GM12878 (cell line): ENCODE results near the gene SHLD1. TPM values are rescaled to one million over a fixed set of nuclear protein-coding genes. Genes with fewer than 3 reads are reported as not detected.

Experiments used
- ATAC-seq: fragments of 200-7000 bp; cut with Tn5 transposase; 3 replicates; pipeline ENCODE4 v1.9.1; 2020; ENCODE audit warnings: mild to moderate bottlenecking, moderate library complexity
- BruUV-seq: library from RNA; stranded (reverse); fragments of 400-500 nt; replicated peaks from 2 replicates; lab custom pipeline; 2021; lab: Mats Ljungman, UMichigan
- CTCF ChIA-PET: fragments of 300-600 bp; sonication (Branson Sonifier 250); formaldehyde crosslinking; extraction: SDS; loops from one replicate; lab custom pipeline; 2021; ENCODE audit warnings: inconsistent platforms; lab: Yijun Ruan, JAX
- POLR2A ChIA-PET: fragments of 350-600 bp; formaldehyde crosslinking; extraction: SDS; loops from one replicate; lab custom pipeline; 2021; ENCODE audit warnings: inconsistent platforms; lab: Charles Lee
- RAD21 ChIA-PET: fragments of 300-600 bp; sonication (Branson Sonifier 250); formaldehyde crosslinking; loops from one replicate; lab custom pipeline; 2023; ENCODE audit warnings: antibody characterized with exemption; ENCODE audit not compliant: unreplicated experiment; lab: Charles Lee
- SMC1A ChIA-PET: fragments of 300-600 bp; sonication (Branson Sonifier 250); formaldehyde crosslinking; loops from one replicate; lab custom pipeline; 2023; ENCODE audit not compliant: unreplicated experiment, uncharacterized antibody; lab: Charles Lee
- DNase-seq: peaks from one replicate; pipeline ENCODE4 v3.0.0-alpha.2; 2011; ENCODE audit warnings: low read depth, low spot score
- FAIRE-seq: peaks from 3 replicates; lab custom pipeline; 2011; peaks lifted over from hg19 to GRCh38; lab: Jason Lieb, UNC
- H2AFZ ChIP-seq: 2 replicates; pipeline ENCODE4 v1.6.0; 2011; ENCODE audit warnings: low read depth, low read length, control low read depth; ENCODE audit not compliant: control insufficient read depth
- H3K27ac ChIP-seq: 2 replicates; pipeline ENCODE4 v1.5.1; 2011; ENCODE audit warnings: control low read depth; ENCODE audit not compliant: control insufficient read depth, insufficient read depth
- H3K27me3 ChIP-seq, 2 experiments: replicated peaks in 1 of 2; 2 replicates each; pipeline versions ENCODE4 v1.6.0 to v1.6.1; 2011; ENCODE audit warnings: low read length in 1 of 2; ENCODE audit not compliant: control insufficient read depth in 2 of 2, insufficient read depth in 2 of 2
- H3K36me3 ChIP-seq, 2 experiments: 2 replicates each; pipeline ENCODE4 v1.5.1; 2011; ENCODE audit warnings: low read length in 1 of 2; ENCODE audit not compliant: control insufficient read depth in 2 of 2, insufficient read depth in 2 of 2
- H3K4me1 ChIP-seq: 2 replicates; pipeline ENCODE4 v1.6.1; 2011; ENCODE audit warnings: mild to moderate bottlenecking, low read length, moderate library complexity, mixed read lengths; ENCODE audit not compliant: control insufficient read depth, insufficient read depth
- H3K4me2 ChIP-seq: 2 replicates; pipeline ENCODE4 v1.6.0; 2011; ENCODE audit warnings: control low read depth; ENCODE audit not compliant: control insufficient read depth, insufficient read depth
- H3K4me3 ChIP-seq: fragments of 200-600 bp; sonication (generic); 2 replicates; pipeline ENCODE4 v1.5.1; 2016
- H3K79me2 ChIP-seq: 2 replicates; pipeline ENCODE4 v1.6.0; 2011; ENCODE audit warnings: low read length; ENCODE audit not compliant: control insufficient read depth, insufficient read depth
- H3K9ac ChIP-seq: 2 replicates; pipeline ENCODE4 v1.8.0; 2011; ENCODE audit warnings: low read length, control low read depth, mixed read lengths; ENCODE audit not compliant: control insufficient read depth, insufficient read depth
- H3K9me3 ChIP-seq: replicated peaks from 3 replicates; pipeline ENCODE4 v1.5.1; 2011; ENCODE audit warnings: mild to moderate bottlenecking, low read length; ENCODE audit not compliant: control insufficient read depth, insufficient read depth
- H4K20me1 ChIP-seq: 2 replicates; pipeline ENCODE4 v1.6.0; 2011; ENCODE audit not compliant: control insufficient read depth, insufficient read depth
- BRCA1 ChIP-seq: IDR thresholded peaks from 2 replicates; pipeline ENCODE4 v1.6.1; 2011; ENCODE audit warnings: low read depth, low read length, improper control_type of control experiment
- CBFB ChIP-seq: IDR thresholded peaks from 2 replicates; pipeline ENCODE4 v1.6.1; 2016; ENCODE audit warnings: antibody characterized with exemption, low read depth
- CBX3 ChIP-seq: fragments of 200-600 bp; sonication (generic); IDR thresholded peaks from 2 replicates; pipeline ENCODE4 v1.6.1; 2016; ENCODE audit warnings: low read depth, borderline replicate concordance
- FOXM1 ChIP-seq: IDR thresholded peaks from 2 replicates; pipeline ENCODE4 v1.6.1; 2012; ENCODE audit warnings: low read depth, mild to moderate bottlenecking, inconsistent platforms, low read length, moderate library complexity
- HCFC1 ChIP-seq: fragments of 150-350 bp; IDR thresholded peaks from 2 replicates; pipeline ENCODE4 v1.6.1; 2014; ENCODE audit warnings: low read length
- LARP7 ChIP-seq: fragments of 450-650 bp; IDR thresholded peaks from 2 replicates; pipeline ENCODE4 v1.6.1; 2017; ENCODE audit warnings: mild to moderate bottlenecking
- MEF2B ChIP-seq: fragments of 450-650 bp; IDR thresholded peaks from 2 replicates; pipeline ENCODE4 v1.6.1; 2018; ENCODE audit warnings: mild to moderate bottlenecking, moderate library complexity; ENCODE audit not compliant: partially characterized antibody, poor library complexity, severe bottlenecking
- MTA2 ChIP-seq: fragments of 450-650 bp; IDR thresholded peaks from 2 replicates; pipeline ENCODE4 v1.6.1; 2016; ENCODE audit warnings: low read depth, mild to moderate bottlenecking, moderate library complexity
- NFXL1 ChIP-seq: fragments of 450-650 bp; IDR thresholded peaks from 2 replicates; pipeline ENCODE4 v1.6.1; 2017; ENCODE audit warnings: antibody characterized with exemption, mild to moderate bottlenecking, borderline replicate concordance
- RAD51 ChIP-seq: fragments of 450-650 bp; IDR thresholded peaks from 2 replicates; pipeline ENCODE4 v1.6.1; 2016; ENCODE audit warnings: moderate library complexity, mild to moderate bottlenecking, inconsistent platforms
- STAT3 ChIP-seq: IDR thresholded peaks from 2 replicates; pipeline ENCODE4 v1.6.1; 2011; ENCODE audit warnings: low read depth, low read length, improper control_type of control experiment
- TARDBP ChIP-seq: IDR thresholded peaks from 2 replicates; pipeline ENCODE4 v1.6.1; 2016; ENCODE audit warnings: borderline replicate concordance
- TBL1XR1 ChIP-seq: IDR thresholded peaks from 2 replicates; pipeline ENCODE4 v1.6.1; 2012; ENCODE audit warnings: low read depth, low read length, improper control_type of control experiment
- ZNF217 ChIP-seq: fragments of 450-650 bp; IDR thresholded peaks from 2 replicates; pipeline ENCODE4 v1.6.1; 2017; ENCODE audit warnings: antibody characterized with exemption, mild to moderate bottlenecking
- ZSCAN29 ChIP-seq: fragments of 450-650 bp; IDR thresholded peaks from 2 replicates; pipeline ENCODE4 v1.6.1; 2017; ENCODE audit warnings: mild to moderate bottlenecking, moderate library complexity
- WGBS: methylation state at CpG from one replicate; pipeline ENCODE4 v1.1.6; 2016; ENCODE audit warnings: low lambda C conversion rate; ENCODE audit not compliant: insufficient replicate concordance, insufficient coverage; ENCODE audit errors: missing lambda C conversion rate; 5-methylcytosine and 5-hydroxymethylcytosine counted together
- in situ Hi-C: fragments of 300-500 bp; cut with MboI; formaldehyde crosslinking; loops from 9 replicates; pipeline ENCODE4 v1.14.3; 2018; ENCODE audit warnings: mixed read lengths
- intact Hi-C: fragments of 100-400 bp; cut with micrococcal nuclease; formaldehyde crosslinking; loops from one replicate; pipeline ENCODE4 v1.14.2; 2022; ENCODE audit not compliant: unreplicated experiment
- polyA plus RNA-seq, 11 experiments: library from polyadenylated mRNA; depleted of rRNA in 4 of 11; unstranded in 6 of 11; stranded (reverse) in 5 of 11; fragments of >200 nt; fragmentation: Nextera tagmentation in 4 of 11; fragmentation: Illumina TruSeq in 1 of 11; extraction: Ambion mirVana in 4 of 11; extraction: Trizol in 1 of 11; gene quantifications; 1 replicate in 1 of 11; 2 replicates in 10 of 11; pipeline versions ENCODE4 v1.2.1 to v1.2.3, GENCODE V29; 2011 to 2016; ENCODE audit warnings: inconsistent platforms in 2 of 11, missing spikeins in 2 of 11, low read depth in 1 of 11
- total RNA-seq, 4 experiments: library from RNA; depleted of rRNA in 3 of 4; stranded (reverse); fragments of >200 nt in 3 of 4; fragmentation: Illumina TruSeq in 1 of 4; extraction: Trizol in 1 of 4; gene quantifications; 2 replicates each; pipeline versions ENCODE4 v1.2.1 to v1.2.3, GENCODE V29; 2013 to 2021
- TF ChIP-seq, protein P1 (sequence below): IDR thresholded peaks from 2 replicates; pipeline ENCODE4 v1.6.1; 2012; ENCODE audit warnings: mild to moderate bottlenecking, low read depth, low read length
- TF ChIP-seq, protein P2 (sequence below): IDR thresholded peaks from 2 replicates; pipeline ENCODE4 v1.6.1; 2012; ENCODE audit warnings: low read depth, low read length, improper control_type of control experiment
- TF ChIP-seq, protein P3 (sequence below): fragments of 450-650 bp; IDR thresholded peaks from 2 replicates; pipeline ENCODE4 v1.6.1; 2018; ENCODE audit warnings: borderline replicate concordance, mild to moderate bottlenecking; ENCODE audit not compliant: partially characterized antibody

Gene SHLD1
- total and polyA plus RNA-seq, 10 of the 15 experiments (the other 5 are each of a cell fraction or from before 2014, with no cell fraction given): 10.8 to 70.9 (median 25.4) TPM

DNA sequence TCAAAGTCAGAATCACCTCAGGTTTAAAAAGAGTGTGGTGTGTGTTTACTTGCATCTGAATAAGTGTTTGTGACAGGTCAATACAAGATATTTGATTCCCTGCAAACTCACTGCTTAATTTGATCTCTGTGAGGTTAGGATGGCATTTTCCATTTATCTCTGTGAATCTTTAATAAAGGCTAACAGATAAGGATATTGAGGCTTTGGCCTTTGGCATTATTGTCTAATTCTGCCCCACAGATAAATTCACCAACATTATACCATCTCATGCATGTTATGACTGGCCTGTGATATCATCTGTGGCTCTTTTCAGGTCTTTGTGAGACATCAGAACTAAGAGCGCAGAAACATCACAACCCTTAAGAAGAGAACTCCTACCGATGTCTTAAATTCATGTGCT, 115.4 kb downstream of the SHLD1 start (continued):
- TF ChIP-seq, protein P1, sequence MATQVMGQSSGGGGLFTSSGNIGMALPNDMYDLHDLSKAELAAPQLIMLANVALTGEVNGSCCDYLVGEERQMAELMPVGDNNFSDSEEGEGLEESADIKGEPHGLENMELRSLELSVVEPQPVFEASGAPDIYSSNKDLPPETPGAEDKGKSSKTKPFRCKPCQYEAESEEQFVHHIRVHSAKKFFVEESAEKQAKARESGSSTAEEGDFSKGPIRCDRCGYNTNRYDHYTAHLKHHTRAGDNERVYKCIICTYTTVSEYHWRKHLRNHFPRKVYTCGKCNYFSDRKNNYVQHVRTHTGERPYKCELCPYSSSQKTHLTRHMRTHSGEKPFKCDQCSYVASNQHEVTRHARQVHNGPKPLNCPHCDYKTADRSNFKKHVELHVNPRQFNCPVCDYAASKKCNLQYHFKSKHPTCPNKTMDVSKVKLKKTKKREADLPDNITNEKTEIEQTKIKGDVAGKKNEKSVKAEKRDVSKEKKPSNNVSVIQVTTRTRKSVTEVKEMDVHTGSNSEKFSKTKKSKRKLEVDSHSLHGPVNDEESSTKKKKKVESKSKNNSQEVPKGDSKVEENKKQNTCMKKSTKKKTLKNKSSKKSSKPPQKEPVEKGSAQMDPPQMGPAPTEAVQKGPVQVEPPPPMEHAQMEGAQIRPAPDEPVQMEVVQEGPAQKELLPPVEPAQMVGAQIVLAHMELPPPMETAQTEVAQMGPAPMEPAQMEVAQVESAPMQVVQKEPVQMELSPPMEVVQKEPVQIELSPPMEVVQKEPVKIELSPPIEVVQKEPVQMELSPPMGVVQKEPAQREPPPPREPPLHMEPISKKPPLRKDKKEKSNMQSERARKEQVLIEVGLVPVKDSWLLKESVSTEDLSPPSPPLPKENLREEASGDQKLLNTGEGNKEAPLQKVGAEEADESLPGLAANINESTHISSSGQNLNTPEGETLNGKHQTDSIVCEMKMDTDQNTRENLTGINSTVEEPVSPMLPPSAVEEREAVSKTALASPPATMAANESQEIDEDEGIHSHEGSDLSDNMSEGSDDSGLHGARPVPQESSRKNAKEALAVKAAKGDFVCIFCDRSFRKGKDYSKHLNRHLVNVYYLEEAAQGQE: no peak
- TF ChIP-seq MTA2: no peak

DNA sequence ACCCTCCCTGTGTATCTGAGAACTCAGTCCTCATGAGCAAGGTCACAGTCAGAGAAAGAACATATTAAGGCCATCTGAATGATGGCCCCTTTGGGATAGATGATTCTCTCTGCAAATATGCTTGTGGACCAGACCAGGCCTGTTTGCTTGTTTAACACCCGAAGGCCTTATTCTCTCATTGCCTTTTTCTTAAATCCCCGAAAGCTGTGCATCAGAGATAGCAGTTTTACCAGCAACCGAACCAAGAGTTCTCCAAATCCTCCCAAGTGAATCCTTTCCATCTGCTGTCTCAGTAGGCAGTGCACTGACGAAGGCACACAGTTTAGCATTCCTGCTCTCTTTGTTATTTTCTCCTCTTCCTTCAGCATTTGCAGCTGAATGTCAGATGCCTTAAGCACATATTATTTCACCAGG, 120.4 kb downstream of the SHLD1 start:
- BruUV-seq: no TSS peak
- SMC1A ChIA-PET: no interaction called here
- H3K27me3 ChIP-seq: 0 out of 4 replicates have a peak, but pooled peaks cover 0 to 1% of the 10 kb centered on the region in 2 experiments
- H3K27ac ChIP-seq: no peak overlapping the region
- WGBS: 62% methylated on average over 4 of the region's 4 CpGs
- no peaks in the 10 kb centered on the region for H3K4me1 ChIP-seq
- no peaks in the 10 kb centered on the region for H3K79me2 ChIP-seq
- no peaks in the 10 kb centered on the region for H3K36me3 ChIP-seq
- H3K4me2 ChIP-seq: no peak overlapping the region
- H4K20me1 ChIP-seq: no peaks in the 10 kb centered on the region
- H3K9me3 ChIP-seq: no peaks in the 10 kb centered on the region
- RAD21 ChIA-PET: no interaction called here
- DNase-seq (no peak), ATAC-seq (no peak), FAIRE-seq (no peak)
- intact Hi-C loops: no loop called here
- H2AFZ ChIP-seq: no peak overlapping the region
- in situ Hi-C loops: no loop called here
- TF ChIP-seq NFXL1 (no peak), ZSCAN29 (no peak), FOXM1 (no peak), STAT3 (no peak), RAD51 (no peak), TBL1XR1 (no peak), HCFC1 (no peak), TARDBP (no peak), ZNF217 (no peak), MEF2B (no peak), BRCA1 (no peak), CBFB (no peak), CBX3 (no peak), LARP7 (no peak)
- TF ChIP-seq, protein P2, sequence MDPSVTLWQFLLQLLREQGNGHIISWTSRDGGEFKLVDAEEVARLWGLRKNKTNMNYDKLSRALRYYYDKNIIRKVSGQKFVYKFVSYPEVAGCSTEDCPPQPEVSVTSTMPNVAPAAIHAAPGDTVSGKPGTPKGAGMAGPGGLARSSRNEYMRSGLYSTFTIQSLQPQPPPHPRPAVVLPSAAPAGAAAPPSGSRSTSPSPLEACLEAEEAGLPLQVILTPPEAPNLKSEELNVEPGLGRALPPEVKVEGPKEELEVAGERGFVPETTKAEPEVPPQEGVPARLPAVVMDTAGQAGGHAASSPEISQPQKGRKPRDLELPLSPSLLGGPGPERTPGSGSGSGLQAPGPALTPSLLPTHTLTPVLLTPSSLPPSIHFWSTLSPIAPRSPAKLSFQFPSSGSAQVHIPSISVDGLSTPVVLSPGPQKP: no peak
- TF ChIP-seq, protein P3, sequence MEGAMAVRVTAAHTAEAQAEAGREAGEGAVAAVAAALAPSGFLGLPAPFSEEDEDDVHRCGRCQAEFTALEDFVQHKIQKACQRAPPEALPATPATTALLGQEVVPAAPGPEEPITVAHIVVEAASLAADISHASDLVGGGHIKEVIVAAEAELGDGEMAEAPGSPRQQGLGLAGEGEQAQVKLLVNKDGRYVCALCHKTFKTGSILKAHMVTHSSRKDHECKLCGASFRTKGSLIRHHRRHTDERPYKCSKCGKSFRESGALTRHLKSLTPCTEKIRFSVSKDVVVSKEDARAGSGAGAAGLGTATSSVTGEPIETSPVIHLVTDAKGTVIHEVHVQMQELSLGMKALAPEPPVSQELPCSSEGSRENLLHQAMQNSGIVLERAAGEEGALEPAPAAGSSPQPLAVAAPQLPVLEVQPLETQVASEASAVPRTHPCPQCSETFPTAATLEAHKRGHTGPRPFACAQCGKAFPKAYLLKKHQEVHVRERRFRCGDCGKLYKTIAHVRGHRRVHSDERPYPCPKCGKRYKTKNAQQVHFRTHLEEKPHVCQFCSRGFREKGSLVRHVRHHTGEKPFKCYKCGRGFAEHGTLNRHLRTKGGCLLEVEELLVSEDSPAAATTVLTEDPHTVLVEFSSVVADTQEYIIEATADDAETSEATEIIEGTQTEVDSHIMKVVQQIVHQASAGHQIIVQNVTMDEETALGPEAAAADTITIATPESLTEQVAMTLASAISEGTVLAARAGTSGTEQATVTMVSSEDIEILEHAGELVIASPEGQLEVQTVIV: no peak
- CTCF ChIA-PET: interaction anchor here (1.3 kb wide), 1 partner anchor 20 kb away, joined by 3 read pairs; no protein-coding TSS in a partner anchor
- no peak overlapping the region for H3K9ac ChIP-seq
- H3K4me3 ChIP-seq: no peak overlapping the region
- POLR2A ChIA-PET: no interaction called here
